CD4-positive, alpha-beta T cell (primary cell): ENCODE data around the gene RMP24.
A peak's percentile ranks its signal among the peaks of the same experiment; 100 is the strongest.

Experiments used
- ATAC-seq: fragments of 200-7000 bp; cut with Tn5 transposase; one replicate; pipeline ENCODE4 v1.10.0; 2022; ENCODE audit warnings: mild to moderate bottlenecking; ENCODE audit not compliant: poor library complexity
- CTCF ChIA-PET: fragments of 350-600 bp; sonication (Branson Sonifier 250); formaldehyde crosslinking; loops from one replicate; lab custom pipeline; 2021; ENCODE audit warnings: antibody characterized with exemption, inconsistent platforms; lab: Charles Lee
- POLR2A ChIA-PET: fragments of 350-600 bp; sonication (Branson Sonifier 250); formaldehyde crosslinking; loops from one replicate; lab custom pipeline; 2021; ENCODE audit warnings: antibody characterized with exemption, inconsistent platforms; lab: Charles Lee
- DNase-seq, 14 experiments: peaks; one replicate each; pipeline ENCODE4 v3.0.0-alpha.2; 2013 to 2020; ENCODE audit warnings: mixed read lengths in 2 of 14
- H3K27ac ChIP-seq, 2 donors: one replicate each; pipeline versions ENCODE4 v1.5.1 to v1.7.0; 2013; ENCODE audit warnings: low read length in 2 of 2, low read depth in 1 of 2, mild to moderate bottlenecking in 1 of 2
- H3K27me3 ChIP-seq, 2 experiments: 1 replicate in 1 of 2; 2 replicates in 1 of 2; pipeline versions ENCODE4 v1.6.1 to v1.7.0; 2013; ENCODE audit warnings: low read length in 2 of 2, control low read depth in 1 of 2, mild to moderate bottlenecking in 1 of 2, moderate library complexity in 1 of 2; ENCODE audit not compliant: insufficient read depth in 2 of 2, control insufficient read depth in 1 of 2
- H3K36me3 ChIP-seq: one replicate; pipeline ENCODE4 v1.6.1; 2013; ENCODE audit warnings: low read length, control low read depth; ENCODE audit not compliant: insufficient read depth
- H3K4me1 ChIP-seq: one replicate; pipeline ENCODE4 v1.6.1; 2013; ENCODE audit warnings: low read length, control low read depth; ENCODE audit not compliant: insufficient read depth
- H3K4me3 ChIP-seq: one replicate; pipeline ENCODE4 v1.5.1; 2013; ENCODE audit warnings: mild to moderate bottlenecking, low read length, moderate library complexity
- H3K9me3 ChIP-seq, 2 experiments: 1 replicate in 1 of 2; 2 replicates in 1 of 2; pipeline versions ENCODE4 v1.6.1 to v1.7.0; 2013; ENCODE audit warnings: low read length in 2 of 2, mild to moderate bottlenecking in 2 of 2, control low read depth in 1 of 2, moderate library complexity in 1 of 2; ENCODE audit not compliant: control insufficient read depth in 1 of 2, insufficient read depth in 1 of 2
- H3K27ac Mint-ChIP-seq: one replicate; pipeline ENCODE4 v1.8.0; 2020; ENCODE audit warnings: mixed read lengths
- H3K27me3 Mint-ChIP-seq: one replicate; pipeline ENCODE4 v1.8.0; 2021; ENCODE audit warnings: mixed read lengths
- H3K36me3 Mint-ChIP-seq: one replicate; pipeline ENCODE4 v1.8.0; 2021; ENCODE audit warnings: low read depth, mixed read lengths
- H3K4me1 Mint-ChIP-seq: one replicate; pipeline ENCODE4 v1.8.0; 2021; ENCODE audit warnings: low read depth, mixed read lengths
- H3K4me3 Mint-ChIP-seq: one replicate; pipeline ENCODE4 v1.8.0; 2020; ENCODE audit warnings: mild to moderate bottlenecking, mixed read lengths
- H3K9me3 Mint-ChIP-seq: one replicate; pipeline ENCODE4 v1.8.0; 2020; ENCODE audit warnings: mixed read lengths
- intact Hi-C, 2 experiments: fragments of 100-400 bp; cut with DNase I in 1 of 2; cut with micrococcal nuclease in 1 of 2; formaldehyde crosslinking; loops; one replicate each; pipeline versions ENCODE4 v1.15.1 to v1.9.0; 2023 to 2025; cut with DNase I, micrococcal nuclease
- TF ChIP-seq, protein P1 (sequence below): fragments of 200-600 bp; IDR thresholded peaks from one replicate; pipeline ENCODE4 v1.8.0; 2022; ENCODE audit warnings: antibody characterized with exemption, mild to moderate bottlenecking

The RMP24 gene

DNA sequence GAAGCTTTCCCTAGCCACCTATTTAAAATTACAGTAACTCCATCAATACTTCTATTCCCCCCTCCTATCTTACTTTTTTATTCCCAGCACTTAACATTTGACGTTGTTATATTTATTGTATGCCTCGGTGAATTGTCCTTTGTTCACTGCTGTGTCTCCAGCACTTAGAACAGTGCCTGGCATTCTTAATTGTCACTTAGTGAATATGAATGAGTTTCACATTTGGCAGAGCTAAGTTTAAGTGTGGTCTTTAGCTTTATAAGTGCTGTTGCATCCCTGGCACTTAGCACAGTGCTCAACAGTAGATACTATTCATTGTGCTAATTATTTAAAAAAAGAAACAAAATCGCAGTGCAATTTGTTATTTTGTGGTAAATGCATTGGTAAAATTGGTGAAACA is 1.7 kb downstream of the RMP24 start:
- DNase-seq (no peak), ATAC-seq (no peak)
- Histone ChIP-seq H3K27ac (no peak overlapping the region), H3K27me3 (no peaks in the 10 kb centered on the region), H3K4me1 (peaks cover 25% of the 10 kb centered on the region), H3K4me3 (no peak overlapping the region), H3K36me3 (peaks cover 41% of the 10 kb centered on the region), H3K9me3 (no peaks in the 10 kb centered on the region)
- no peaks in the 10 kb centered on the region for H3K9me3 Mint-ChIP-seq
- ChIA-PET POLR2A (interaction anchor here (3.1 kb wide), 1 partner anchor 155 kb away, joined by 29 read pairs; the partner anchor contains the start of genes ELP2 and SLC39A6), CTCF (interaction anchor here (0.5 to 1.6 kb wide), 3 partner anchors 24 to 159 kb away, joined by 3 to 5 read pairs (median 3); no protein-coding TSS in a partner anchor)
- peaks cover 77% of the 10 kb centered on the region for H3K36me3 Mint-ChIP-seq
- TF ChIP-seq, protein P1, sequence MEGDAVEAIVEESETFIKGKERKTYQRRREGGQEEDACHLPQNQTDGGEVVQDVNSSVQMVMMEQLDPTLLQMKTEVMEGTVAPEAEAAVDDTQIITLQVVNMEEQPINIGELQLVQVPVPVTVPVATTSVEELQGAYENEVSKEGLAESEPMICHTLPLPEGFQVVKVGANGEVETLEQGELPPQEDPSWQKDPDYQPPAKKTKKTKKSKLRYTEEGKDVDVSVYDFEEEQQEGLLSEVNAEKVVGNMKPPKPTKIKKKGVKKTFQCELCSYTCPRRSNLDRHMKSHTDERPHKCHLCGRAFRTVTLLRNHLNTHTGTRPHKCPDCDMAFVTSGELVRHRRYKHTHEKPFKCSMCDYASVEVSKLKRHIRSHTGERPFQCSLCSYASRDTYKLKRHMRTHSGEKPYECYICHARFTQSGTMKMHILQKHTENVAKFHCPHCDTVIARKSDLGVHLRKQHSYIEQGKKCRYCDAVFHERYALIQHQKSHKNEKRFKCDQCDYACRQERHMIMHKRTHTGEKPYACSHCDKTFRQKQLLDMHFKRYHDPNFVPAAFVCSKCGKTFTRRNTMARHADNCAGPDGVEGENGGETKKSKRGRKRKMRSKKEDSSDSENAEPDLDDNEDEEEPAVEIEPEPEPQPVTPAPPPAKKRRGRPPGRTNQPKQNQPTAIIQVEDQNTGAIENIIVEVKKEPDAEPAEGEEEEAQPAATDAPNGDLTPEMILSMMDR: no peak
- H3K4me3 Mint-ChIP-seq: peak overlapping the region; percentile 97
- H3K4me1 Mint-ChIP-seq: peaks cover 62% of the 10 kb centered on the region
- no peaks in the 10 kb centered on the region for H3K27me3 Mint-ChIP-seq
- intact Hi-C loops: loop anchor here (2.0 to 10.0 kb wide), 6 partner anchors 157 to 919 kb away; partner anchors contain the start of genes KIAA1328 (in 2 of the 2), TPGS2 (in 2 of the 2), GALNT1 (in 1 of the 2) and INO80C (in 1 of the 2)
- H3K27ac Mint-ChIP-seq: peak overlapping the region; percentile 96

DNA sequence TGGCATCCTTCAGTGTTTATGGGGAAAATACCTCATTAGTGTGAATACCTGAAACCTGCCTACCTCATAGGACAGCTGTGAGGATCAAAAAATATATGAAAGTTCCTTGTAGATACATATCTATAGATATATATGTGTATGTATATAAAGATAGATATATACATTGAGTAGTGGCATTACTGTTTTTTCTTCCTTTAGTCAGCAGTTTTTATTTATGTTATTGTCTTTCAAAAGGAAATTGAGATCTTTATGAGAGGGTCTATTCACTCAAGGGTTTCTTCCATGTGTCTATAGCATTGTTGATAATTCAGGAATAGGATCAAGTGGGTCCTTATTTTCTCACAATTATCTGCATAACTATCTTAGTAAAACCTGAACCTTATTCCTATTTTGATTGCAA is 6.6 kb downstream of the RMP24 start:
- peaks cover 94% of the 10 kb centered on the region for H3K36me3 Mint-ChIP-seq
- H3K4me3 ChIP-seq: no peak overlapping the region
- H3K27ac Mint-ChIP-seq: no peak overlapping the region
- no peaks in the 10 kb centered on the region for H3K27me3 Mint-ChIP-seq
- intact Hi-C loops: loop anchor here in 1 of 2 experiments (10.0 kb wide), 1 partner anchor 924 kb away; no protein-coding TSS in a partner anchor
- POLR2A ChIA-PET: no interaction called here
- H3K9me3 ChIP-seq: no peaks in the 10 kb centered on the region
- H3K27me3 ChIP-seq: no peaks in the 10 kb centered on the region
- peaks cover 24% of the 10 kb centered on the region for H3K4me1 Mint-ChIP-seq
- no peaks in the 10 kb centered on the region for H3K9me3 Mint-ChIP-seq
- TF ChIP-seq, protein P1: no peak
- H3K36me3 ChIP-seq: peaks cover 64% of the 10 kb centered on the region
- no peak overlapping the region for H3K27ac ChIP-seq
- ATAC-seq: no peak
- no peak for DNase-seq
- no peak overlapping the region for H3K4me3 Mint-ChIP-seq
- CTCF ChIA-PET: no interaction called here
- H3K4me1 ChIP-seq: no peaks in the 10 kb centered on the region

DNA sequence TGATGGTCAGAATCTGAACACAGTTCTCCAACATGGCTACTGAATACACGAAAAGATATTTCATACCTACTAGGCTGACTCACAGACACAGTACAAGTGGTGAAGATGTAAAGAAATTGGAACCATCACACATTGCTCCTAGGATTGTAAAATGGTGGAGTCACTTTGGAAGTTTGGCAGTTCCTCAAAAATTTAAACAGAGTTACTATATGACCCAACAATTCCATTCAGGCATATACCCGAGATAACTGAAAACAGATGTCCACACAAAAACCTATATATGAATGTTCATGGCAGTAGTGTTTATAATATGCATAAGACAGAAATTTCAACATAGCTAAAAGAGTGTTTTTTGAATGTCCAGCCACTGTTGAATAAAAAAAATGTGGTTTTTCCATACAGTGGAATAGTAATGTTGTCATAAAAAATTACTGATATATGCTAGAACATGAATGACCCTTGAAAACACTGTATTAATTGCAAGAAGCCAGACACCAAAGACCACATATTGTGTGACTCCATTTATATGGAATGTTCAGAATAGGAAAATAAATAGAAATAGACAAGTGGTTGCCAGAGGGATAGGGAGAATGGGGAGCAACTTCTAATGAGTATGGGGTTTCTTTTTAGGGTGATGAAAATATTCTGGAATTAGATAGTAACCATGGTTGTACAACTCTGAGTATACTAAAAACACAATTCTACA is 10.1 kb downstream of the RMP24 start:
- DNase-seq (no peak), ATAC-seq (no peak)
- Histone ChIP-seq H3K4me1 (no peaks in the 10 kb centered on the region), H3K27ac (no peak overlapping the region), H3K4me3 (no peak overlapping the region), H3K27me3 (no peaks in the 10 kb centered on the region), H3K36me3 (peaks cover 39% of the 10 kb centered on the region), H3K9me3 (no peaks in the 10 kb centered on the region)
- TF ChIP-seq, protein P1: no peak
- intact Hi-C loops: no loop called here
- Mint-ChIP-seq H3K27me3 (no peaks in the 10 kb centered on the region), H3K4me3 (no peak overlapping the region), H3K4me1 (peaks cover 6% of the 10 kb centered on the region), H3K36me3 (peaks cover 77% of the 10 kb centered on the region), H3K9me3 (no peaks in the 10 kb centered on the region), H3K27ac (peak overlapping the region; percentile 37)
- CTCF ChIA-PET: no interaction called here
- POLR2A ChIA-PET: no interaction called here
